ENCODE results near the gene GPR61. TPM values are rescaled to one million over a fixed set of nuclear protein-coding genes. Genes with fewer than 3 reads are reported as not detected.

The GPR61 gene, protein sequence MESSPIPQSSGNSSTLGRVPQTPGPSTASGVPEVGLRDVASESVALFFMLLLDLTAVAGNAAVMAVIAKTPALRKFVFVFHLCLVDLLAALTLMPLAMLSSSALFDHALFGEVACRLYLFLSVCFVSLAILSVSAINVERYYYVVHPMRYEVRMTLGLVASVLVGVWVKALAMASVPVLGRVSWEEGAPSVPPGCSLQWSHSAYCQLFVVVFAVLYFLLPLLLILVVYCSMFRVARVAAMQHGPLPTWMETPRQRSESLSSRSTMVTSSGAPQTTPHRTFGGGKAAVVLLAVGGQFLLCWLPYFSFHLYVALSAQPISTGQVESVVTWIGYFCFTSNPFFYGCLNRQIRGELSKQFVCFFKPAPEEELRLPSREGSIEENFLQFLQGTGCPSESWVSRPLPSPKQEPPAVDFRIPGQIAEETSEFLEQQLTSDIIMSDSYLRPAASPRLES
- total RNA-seq = not detected

DNA sequence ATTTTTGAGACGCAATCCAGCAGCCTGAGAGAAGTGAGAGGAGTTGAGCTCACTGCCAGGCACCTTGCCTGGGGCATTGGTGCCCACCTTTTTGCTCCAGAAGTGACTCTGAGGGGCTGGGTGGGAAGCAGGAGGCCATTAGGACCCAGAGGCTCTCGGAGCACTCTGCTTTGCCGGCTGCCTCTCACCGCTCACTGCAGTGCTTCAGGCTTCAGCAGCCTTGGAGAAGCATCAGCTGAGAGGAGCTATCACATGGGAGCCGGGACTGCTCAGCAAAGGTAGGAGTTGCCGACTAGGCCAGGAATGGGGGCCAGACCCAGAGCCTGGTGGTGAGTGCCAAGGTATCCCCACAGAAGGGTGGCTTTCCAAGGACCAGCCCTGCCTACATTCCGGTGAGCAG is at the start of gene GPR61:
GPR61 (plus strand) TSS at position 197 of the 400 bp plus-strand sequence. CDS start 3,151 bp downstream, outside the sequence.
- Mint-ChIP-seq H3K27ac (peak within 1 kb of the TSS; percentile 6), H3K36me3 (ENCODE audit: low read depth) (no peaks in the 10 kb centered on the region), H3K4me3 (no peak within 1 kb of the TSS), H3K27me3 (ENCODE audit: low read depth) (peaks cover 5% of the 10 kb centered on the region), H3K9me3 (ENCODE audit: insufficient read depth) (no peaks in the 10 kb centered on the region), H3K4me1 (ENCODE audit: low read depth) (no peaks in the 10 kb centered on the region)
- ATAC-seq (no peak), DNase-seq (peak; percentile 16)
- ChIA-PET POLR2A (interaction anchor here (0.8 to 1.6 kb wide), 2 partner anchors 9 to 46 kb away, joined by 3 to 6 read pairs; partner anchors contain the start of genes CYB561D1 and GNAI3), CTCF (interaction anchor here (1.6 to 26.3 kb wide), 3 partner anchors 8 to 101 kb away, joined by 5 to 1507 read pairs (median 35); partner anchors contain the start of genes AMIGO1, CYB561D1 and GNAI3)

DNA sequence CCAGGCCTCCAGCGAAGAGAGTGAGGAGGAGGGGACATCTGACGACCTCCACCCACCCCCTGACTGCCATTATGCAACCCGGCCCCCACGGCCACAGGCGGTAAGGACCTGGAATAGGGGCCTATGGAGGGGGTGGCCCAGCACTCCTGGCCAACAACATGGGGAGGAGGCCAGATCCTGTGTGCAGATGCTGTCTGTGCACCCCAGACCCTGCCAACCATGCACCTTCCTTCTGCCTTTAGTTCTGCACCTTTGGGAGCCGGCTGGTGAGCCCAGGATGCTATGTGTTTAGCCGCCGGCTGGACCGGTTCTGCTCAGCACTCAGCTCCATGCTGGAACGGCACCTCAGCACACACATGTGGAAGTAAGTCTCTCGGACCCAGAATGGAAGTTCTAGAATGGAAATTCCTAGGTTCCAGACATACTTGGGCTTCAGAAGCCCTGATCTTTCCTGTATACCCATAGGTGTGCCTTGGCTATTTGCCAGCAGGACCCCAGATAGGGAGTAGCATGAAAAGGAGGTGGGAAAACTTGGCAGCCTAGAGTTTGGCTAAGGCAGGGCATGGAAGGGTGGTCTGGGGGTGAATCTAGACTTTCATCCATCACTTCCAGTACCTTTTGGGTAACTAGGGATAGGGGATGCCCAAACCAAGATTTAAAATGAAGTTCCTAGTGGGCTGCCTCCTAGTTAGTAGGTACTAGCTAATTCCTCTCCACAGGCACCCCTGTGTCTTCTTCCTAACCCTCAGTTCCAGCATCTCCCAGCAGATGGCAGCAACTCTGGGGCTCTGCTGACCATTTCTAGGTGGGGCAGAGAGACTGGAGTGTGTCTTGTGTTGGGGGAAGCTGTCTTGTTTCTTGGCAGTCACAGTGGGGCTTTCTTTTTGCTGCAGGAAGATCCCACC is 49.4 kb upstream of the GPR61 start:
- POLR2A ChIA-PET = interaction anchor here (0.8 to 2.5 kb wide), 4 partner anchors 41 to 65 kb away, joined by 3 to 8 read pairs (median 4); no protein-coding TSS in a partner anchor
- Mint-ChIP-seq H3K27me3 (ENCODE audit: low read depth) (no peaks in the 10 kb centered on the region), H3K36me3 (ENCODE audit: low read depth) (peaks cover 15% of the 10 kb centered on the region), H3K9me3 (ENCODE audit: insufficient read depth) (no peaks in the 10 kb centered on the region), H3K4me3 (no peak overlapping the region), H3K4me1 (ENCODE audit: low read depth) (peaks cover 47% of the 10 kb centered on the region), H3K27ac (peak overlapping the region; percentile 7)
- ATAC-seq (no peak), DNase-seq (peak; percentile 86)
- CTCF ChIA-PET = interaction anchor here (0.7 to 33.2 kb wide), 18 partner anchors 11 to 1364 kb away, joined by 3 to 1507 read pairs (median 4); partner anchors contain the start of genes AMIGO1, GNAI3, GPR61 and PSMA5

DNA sequence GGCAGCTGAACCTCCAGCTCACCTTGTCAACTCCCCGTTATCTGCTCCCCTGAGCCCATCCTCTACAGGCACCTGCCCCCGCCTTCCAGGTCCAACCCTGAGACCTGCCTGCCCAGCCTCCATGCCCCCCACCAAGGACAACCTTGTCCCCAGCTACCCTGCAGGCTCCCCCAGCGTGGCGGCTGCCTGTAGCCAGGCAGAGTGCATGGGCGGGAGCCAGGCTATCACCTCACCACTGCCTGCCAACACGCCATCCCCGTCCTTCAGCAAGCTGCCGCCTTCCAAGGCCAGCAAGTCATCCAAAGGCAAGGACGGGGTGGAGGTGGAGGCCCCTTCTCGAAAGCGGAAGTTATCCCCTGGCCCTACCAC is 48.8 kb upstream of the GPR61 start:
- peaks cover 19% of the 10 kb centered on the region for H3K36me3 Mint-ChIP-seq (ENCODE audit: low read depth)
- ChIA-PET CTCF (interaction anchor here (0.7 to 33.2 kb wide), 14 partner anchors 15 to 395 kb away, joined by 3 to 1507 read pairs (median 4); partner anchors contain the start of genes AMIGO1, GNAI3, GPR61 and PSMA5), POLR2A (interaction anchor here (0.8 to 2.5 kb wide), 3 partner anchors 40 to 65 kb away, joined by 3 to 8 read pairs (median 5); no protein-coding TSS in a partner anchor)
- DNase-seq = no peak
- H3K4me3 Mint-ChIP-seq = no peak overlapping the region
- H3K9me3 Mint-ChIP-seq (ENCODE audit: insufficient read depth) = no peaks in the 10 kb centered on the region
- H3K27ac Mint-ChIP-seq = peak overlapping the region; percentile 7
- peaks cover 48% of the 10 kb centered on the region for H3K4me1 Mint-ChIP-seq (ENCODE audit: low read depth)
- H3K27me3 Mint-ChIP-seq (ENCODE audit: low read depth) = no peaks in the 10 kb centered on the region
- ATAC-seq = no peak

DNA sequence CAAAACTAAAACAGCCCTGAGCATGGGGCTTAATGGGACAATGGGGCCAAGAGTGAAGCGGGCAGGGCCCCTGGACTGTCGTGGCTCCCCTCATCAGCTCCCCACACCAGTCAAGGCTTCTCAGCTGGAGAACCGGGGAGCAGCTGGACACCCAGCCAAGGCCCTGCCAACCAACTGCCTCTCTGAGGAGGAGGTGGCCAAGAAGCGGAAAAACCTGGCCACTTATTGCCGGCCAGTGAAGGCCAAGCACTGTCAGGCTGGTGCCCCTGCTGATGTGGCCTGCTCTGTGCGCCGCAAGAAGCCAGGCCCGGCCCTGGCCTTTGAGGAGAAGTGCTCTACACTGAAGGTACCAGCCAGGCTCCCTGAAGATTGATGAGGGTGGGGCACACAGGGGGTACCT is 48.3 kb upstream of the GPR61 start:
- ATAC-seq (no peak), DNase-seq (no peak)
- Mint-ChIP-seq H3K4me3 (no peak overlapping the region), H3K27ac (no peak overlapping the region), H3K36me3 (ENCODE audit: low read depth) (peaks cover 24% of the 10 kb centered on the region), H3K4me1 (ENCODE audit: low read depth) (peaks cover 48% of the 10 kb centered on the region), H3K9me3 (ENCODE audit: insufficient read depth) (no peaks in the 10 kb centered on the region), H3K27me3 (ENCODE audit: low read depth) (no peaks in the 10 kb centered on the region)
- CTCF ChIA-PET = interaction anchor here (0.7 to 33.2 kb wide), 14 partner anchors 7 to 396 kb away, joined by 3 to 1507 read pairs (median 4); partner anchors contain the start of genes AMIGO1, ATXN7L2, GNAI3 and GPR61
- POLR2A ChIA-PET = interaction anchor here (1.1 to 2.5 kb wide), 2 partner anchors 40 to 66 kb away, joined by 5 to 8 read pairs; no protein-coding TSS in a partner anchor

DNA sequence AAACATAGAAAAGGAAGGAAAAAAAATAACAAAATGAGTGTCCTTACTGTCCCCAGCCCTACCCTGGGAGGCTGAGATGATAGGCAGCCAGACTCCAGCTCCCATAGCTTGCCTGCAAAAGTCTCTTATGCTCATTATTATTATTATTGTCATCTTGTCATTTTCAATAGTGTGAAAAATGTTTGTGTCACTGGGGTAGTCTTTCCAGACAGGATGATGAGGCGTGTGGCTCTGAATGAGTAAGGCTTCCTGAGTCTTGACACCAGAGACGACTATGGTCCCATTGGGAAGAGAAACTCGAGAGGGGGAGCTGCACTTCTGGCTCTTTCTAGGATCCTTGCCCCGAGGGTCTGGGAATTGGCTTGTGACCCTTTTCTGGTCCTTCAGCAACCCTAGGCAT is 46.9 kb upstream of the GPR61 start:
- H3K27ac Mint-ChIP-seq = no peak overlapping the region
- H3K4me3 Mint-ChIP-seq = no peak overlapping the region
- CTCF ChIA-PET = interaction anchor here (0.8 to 33.2 kb wide), 11 partner anchors 9 to 216 kb away, joined by 3 to 1507 read pairs (median 5); partner anchors contain the start of genes AMIGO1, ATXN7L2, GPR61 and PSRC1

DNA sequence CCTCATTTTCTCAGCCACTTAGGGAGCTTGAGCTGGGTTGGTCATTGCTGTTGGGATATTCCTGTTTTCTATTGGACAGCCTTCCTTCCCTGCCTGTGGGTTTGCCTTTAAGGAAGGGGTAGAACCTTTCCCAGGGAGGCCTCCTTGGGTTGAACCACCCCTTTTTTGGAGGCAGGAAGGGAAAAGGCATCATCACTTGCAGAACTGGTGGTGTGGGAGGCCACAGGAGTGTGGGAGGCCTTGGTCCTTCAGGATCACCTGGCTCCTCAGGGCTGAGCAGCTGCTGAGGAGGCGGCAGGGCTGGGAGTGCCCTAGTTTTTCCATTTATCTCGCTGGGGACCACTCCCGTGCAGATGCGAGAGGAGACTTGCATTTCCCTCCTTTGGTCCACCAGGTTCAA is 46.4 kb upstream of the GPR61 start:
- no peak for ATAC-seq
- Mint-ChIP-seq H3K9me3 (ENCODE audit: insufficient read depth) (no peaks in the 10 kb centered on the region), H3K36me3 (ENCODE audit: low read depth) (peaks cover 32% of the 10 kb centered on the region), H3K27ac (no peak overlapping the region), H3K4me3 (peak overlapping the region; percentile 97), H3K27me3 (ENCODE audit: low read depth) (no peaks in the 10 kb centered on the region), H3K4me1 (ENCODE audit: low read depth) (peaks cover 51% of the 10 kb centered on the region)
- DNase-seq = no peak
- POLR2A ChIA-PET = interaction anchor here (1.0 to 6.7 kb wide), 4 partner anchors 10 to 55 kb away, joined by 3 to 66 read pairs (median 8); partner anchors contain the start of genes ATXN7L2 and GNAI3
- CTCF ChIA-PET = interaction anchor here (1.4 to 33.2 kb wide), 12 partner anchors 9 to 216 kb away, joined by 3 to 1507 read pairs (median 4); partner anchors contain the start of genes AMIGO1, ATXN7L2, GPR61 and PSRC1

More for the DNA sequence above, 46.9 kb upstream of the GPR61 start:
- no peak for ATAC-seq
- Mint-ChIP-seq H3K36me3 (ENCODE audit: low read depth) (peaks cover 28% of the 10 kb centered on the region), H3K4me1 (ENCODE audit: low read depth) (peaks cover 49% of the 10 kb centered on the region), H3K9me3 (ENCODE audit: insufficient read depth) (no peaks in the 10 kb centered on the region), H3K27me3 (ENCODE audit: low read depth) (no peaks in the 10 kb centered on the region)
- POLR2A ChIA-PET = interaction anchor here (0.7 to 6.7 kb wide), 4 partner anchors 9 to 56 kb away, joined by 3 to 66 read pairs (median 8); partner anchors contain the start of genes ATXN7L2 and GNAI3
- DNase-seq = no peak

DNA sequence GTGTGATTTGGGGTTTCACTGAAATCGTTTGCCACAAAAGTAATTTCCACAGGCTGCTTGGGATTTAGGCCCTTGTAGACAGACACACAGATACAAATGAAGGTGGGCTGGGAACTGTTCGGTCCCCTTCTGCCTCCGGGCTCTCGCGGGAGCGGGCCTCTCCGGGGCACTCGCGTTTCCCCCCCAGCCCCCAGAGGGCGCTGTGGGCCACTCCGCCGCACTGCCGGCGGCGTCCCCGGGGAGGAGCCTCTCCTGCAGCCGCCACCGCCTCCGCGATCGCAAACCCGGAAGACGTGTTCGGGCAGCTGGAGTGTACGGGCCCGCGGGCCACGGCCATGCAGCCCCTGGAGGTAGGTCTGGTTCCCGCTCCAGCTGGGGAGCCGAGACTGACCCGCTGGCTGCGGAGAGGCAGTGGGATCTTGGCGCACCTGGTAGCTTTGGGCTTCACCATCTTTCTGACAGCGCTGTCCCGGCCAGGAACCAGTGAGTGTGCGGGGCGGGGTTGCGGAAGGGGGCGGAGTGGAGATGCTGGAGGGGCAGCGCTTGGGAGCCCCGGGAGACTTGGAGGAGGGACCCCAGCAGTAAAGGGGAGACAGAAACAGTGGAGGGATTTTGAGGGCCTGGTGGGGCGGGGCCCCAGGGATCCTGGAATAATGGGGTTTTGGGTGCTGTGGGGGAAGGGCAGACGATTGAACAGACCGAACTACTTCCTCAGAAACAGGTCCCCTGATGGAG is 45.7 kb upstream of the GPR61 start, which contains the start of gene CYB561D1:
CYB561D1 (plus strand) TSS at position 290 of the 735 bp plus-strand sequence; CDS start at position 336, 46 bp downstream.
- Mint-ChIP-seq H3K4me3 (peak within 1 kb of the TSS; percentile 97), H3K36me3 (ENCODE audit: low read depth) (peaks cover 36% of the 10 kb centered on the region), H3K9me3 (ENCODE audit: insufficient read depth) (no peaks in the 10 kb centered on the region), H3K27me3 (ENCODE audit: low read depth) (no peaks in the 10 kb centered on the region), H3K27ac (peak within 1 kb of the TSS; percentile 87), H3K4me1 (ENCODE audit: low read depth) (peaks cover 56% of the 10 kb centered on the region)
- ATAC-seq (peak; percentile 91), DNase-seq (peak; percentile 91)
- ChIA-PET CTCF (interaction anchor here (0.7 to 33.2 kb wide), 18 partner anchors 10 to 541 kb away, joined by 3 to 1507 read pairs (median 4); partner anchors contain the start of genes AMIGO1, ATXN7L2, GNAI3 and GPR61), POLR2A (interaction anchor here (0.7 to 6.7 kb wide), 7 partner anchors 9 to 69 kb away, joined by 3 to 66 read pairs (median 4); partner anchors contain the start of genes ATXN7L2, GNAI3 and GPR61)

DNA sequence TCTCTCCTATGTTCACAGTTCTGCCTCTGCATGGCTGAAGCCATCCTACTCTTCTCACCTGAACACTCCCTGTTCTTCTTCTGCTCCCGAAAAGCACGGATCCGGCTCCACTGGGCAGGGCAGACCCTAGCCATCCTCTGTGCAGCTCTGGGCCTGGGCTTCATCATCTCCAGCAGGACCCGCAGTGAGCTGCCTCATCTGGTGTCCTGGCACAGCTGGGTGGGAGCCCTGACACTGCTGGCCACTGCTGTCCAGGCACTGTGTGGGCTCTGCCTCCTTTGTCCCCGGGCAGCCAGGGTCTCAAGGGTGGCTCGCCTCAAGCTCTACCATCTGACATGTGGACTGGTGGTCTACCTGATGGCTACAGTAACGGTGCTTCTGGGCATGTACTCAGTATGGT is 43.9 kb upstream of the GPR61 start:
- H3K9me3 Mint-ChIP-seq (ENCODE audit: insufficient read depth) = no peaks in the 10 kb centered on the region
- DNase-seq (no peak), ATAC-seq (no peak)
- peaks cover 71% of the 10 kb centered on the region for H3K4me1 Mint-ChIP-seq (ENCODE audit: low read depth)
- CTCF ChIA-PET = interaction anchor here (1.2 to 33.2 kb wide), 4 partner anchors 2 to 39 kb away, joined by 3 to 1507 read pairs (median 480); partner anchors contain the start of genes AMIGO1, ATXN7L2, CYB561D1 and GPR61
- POLR2A ChIA-PET = interaction anchor here (1.2 to 6.7 kb wide), 2 partner anchors 11 to 35 kb away, joined by 3 to 66 read pairs; no protein-coding TSS in a partner anchor
- H3K27ac Mint-ChIP-seq = no peak overlapping the region
- H3K27me3 Mint-ChIP-seq (ENCODE audit: low read depth) = no peaks in the 10 kb centered on the region
- H3K36me3 Mint-ChIP-seq (ENCODE audit: low read depth) = peaks cover 46% of the 10 kb centered on the region
- H3K4me3 Mint-ChIP-seq = peak overlapping the region; percentile 97

DNA sequence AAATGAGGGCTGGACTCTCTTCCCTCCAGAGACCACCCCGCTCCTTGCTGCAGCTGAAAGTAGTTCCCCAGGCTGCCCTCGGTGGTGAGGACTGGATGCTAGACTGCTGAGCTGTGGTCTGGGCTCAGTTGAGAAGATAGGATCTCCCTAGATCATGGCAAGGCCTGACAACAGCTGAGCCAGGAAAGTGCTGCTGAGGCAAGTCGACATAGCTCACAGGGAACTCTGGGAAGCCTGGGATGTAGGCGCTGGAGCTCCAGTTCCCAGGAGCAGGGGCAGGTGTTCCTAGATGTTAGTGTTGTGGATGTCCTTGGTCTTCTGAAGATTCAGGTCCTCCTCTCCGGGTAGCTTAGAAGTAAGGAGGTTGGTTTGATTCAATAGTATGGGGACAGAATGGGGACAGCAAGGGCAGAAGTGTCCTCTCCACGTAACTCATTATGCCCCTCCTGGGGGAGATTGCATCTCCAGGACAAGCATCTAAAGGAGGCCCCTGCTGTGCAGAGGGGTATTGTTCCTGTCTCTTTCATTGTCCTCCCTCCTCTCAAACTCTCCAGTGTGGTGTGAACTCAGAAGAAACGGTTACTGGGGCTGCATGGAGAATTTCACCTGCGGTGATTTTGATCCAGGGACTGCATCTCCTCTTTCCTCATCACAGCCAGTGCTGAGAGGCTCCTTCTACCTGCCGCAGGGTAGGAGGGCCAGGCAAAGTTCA is 42.1 kb upstream of the GPR61 start:
- DNase-seq (no peak), ATAC-seq (no peak)
- Mint-ChIP-seq H3K9me3 (ENCODE audit: insufficient read depth) (no peaks in the 10 kb centered on the region), H3K27me3 (ENCODE audit: low read depth) (no peaks in the 10 kb centered on the region), H3K27ac (peak overlapping the region; percentile 14), H3K36me3 (ENCODE audit: low read depth) (peaks cover 51% of the 10 kb centered on the region), H3K4me3 (no peak overlapping the region), H3K4me1 (ENCODE audit: low read depth) (peaks cover 86% of the 10 kb centered on the region)
- ChIA-PET POLR2A (interaction anchor here (0.6 to 6.7 kb wide), 3 partner anchors 33 to 422 kb away, joined by 3 to 66 read pairs (median 13); partner anchors contain the start of genes GNAI3 and TAF13), CTCF (interaction anchor here (0.8 to 33.2 kb wide), 7 partner anchors 4 to 143 kb away, joined by 3 to 1507 read pairs (median 4); partner anchors contain the start of genes AMIGO1, ATXN7L2, CYB561D1 and GNAI3)

Data from activated CD8-positive, alpha-beta T cell treated with anti-CD3 and anti-CD28 coated beads, Interleukin-2, amount 10 ng/mL, durations not matched to agents 7 days and 5 days (primary cell).